ENCODE data around the gene CBLN3. TPM values are rescaled to one million over a fixed set of nuclear protein-coding genes. Genes with fewer than 3 reads are reported as not detected.

The CBLN3 gene
- total RNA-seq, 2 experiments from 2014 or later, result 1.6 to 1.7 TPM

- H3K36me3 ChIP-seq (ENCODE audit: insufficient read depth, low read length), result no peaks in the 10 kb centered on the region
- H3K27ac ChIP-seq (ENCODE audit: low read depth in 1 of 2, low read length in 2 of 2), result no peak overlapping the region
- peaks cover 28% of the 10 kb centered on the region for H3K27me3 Mint-ChIP-seq
- H3K4me3 ChIP-seq (ENCODE audit: low read length), result no peak overlapping the region
- DNase-seq (no peak), ATAC-seq (ENCODE audit: poor library complexity) (no peak)
- no peak overlapping the region for H3K4me3 Mint-ChIP-seq
- no peaks in the 10 kb centered on the region for H3K4me1 ChIP-seq (ENCODE audit: insufficient read depth, low read length)
- TF ChIP-seq CTCF (IDR thresholded peaks at IDR 0.05), result no peak
- peaks cover 0 to 10% of the 10 kb centered on the region in 2 experiments for H3K27me3 ChIP-seq (ENCODE audit: control insufficient read depth in 1 of 2, insufficient read depth in 2 of 2, low read length in 2 of 2)
- intact Hi-C loops (cut with DNase I, micrococcal nuclease), result no loop called here
- H3K27ac Mint-ChIP-seq, result no peak overlapping the region
- POLR2A ChIA-PET, result no interaction called here
- H3K36me3 Mint-ChIP-seq (ENCODE audit: low read depth), result no peaks in the 10 kb centered on the region
- CTCF ChIA-PET, result no interaction called here
- H3K9me3 Mint-ChIP-seq, result no peaks in the 10 kb centered on the region
- no peaks in the 10 kb centered on the region for H3K4me1 Mint-ChIP-seq (ENCODE audit: low read depth)
- H3K9me3 ChIP-seq (ENCODE audit: control insufficient read depth in 1 of 2, insufficient read depth in 1 of 2, low read length in 2 of 2), result no peaks in the 10 kb centered on the region
These were observed 42.5 kb downstream of the CBLN3 start for GRCh38 chr14:24387009-24387345.

GRCh38 chr14:24385524-24385923 lies 43.9 kb downstream of the CBLN3 start:
- intact Hi-C loops (cut with DNase I, micrococcal nuclease), result no loop called here
- ChIA-PET CTCF (no interaction called here), POLR2A (no interaction called here)
- Mint-ChIP-seq H3K9me3 (no peaks in the 10 kb centered on the region), H3K4me1 (ENCODE audit: low read depth) (no peaks in the 10 kb centered on the region), H3K4me3 (no peak overlapping the region), H3K27ac (no peak overlapping the region), H3K36me3 (ENCODE audit: low read depth) (no peaks in the 10 kb centered on the region), H3K27me3 (peaks cover 23% of the 10 kb centered on the region)
- Histone ChIP-seq H3K4me3 (ENCODE audit: low read length) (no peak overlapping the region), H3K4me1 (ENCODE audit: insufficient read depth, low read length) (no peaks in the 10 kb centered on the region), H3K27me3 (ENCODE audit: control insufficient read depth in 1 of 2, insufficient read depth in 2 of 2, low read length in 2 of 2) (peaks cover 0 to under 1% of the 10 kb centered on the region in 2 experiments), H3K9me3 (ENCODE audit: control insufficient read depth in 1 of 2, insufficient read depth in 1 of 2, low read length in 2 of 2) (no peaks in the 10 kb centered on the region), H3K36me3 (ENCODE audit: insufficient read depth, low read length) (no peaks in the 10 kb centered on the region), H3K27ac (ENCODE audit: low read depth in 1 of 2, low read length in 2 of 2) (no peak overlapping the region)
- DNase-seq, result no peak
- TF ChIP-seq CTCF (IDR thresholded peaks at IDR 0.05), result no peak
- no peak for ATAC-seq (ENCODE audit: poor library complexity)

- Histone ChIP-seq H3K36me3 (ENCODE audit: insufficient read depth, low read length) (no peaks in the 10 kb centered on the region), H3K4me3 (ENCODE audit: low read length) (no peak overlapping the region), H3K27ac (ENCODE audit: low read depth in 1 of 2, low read length in 2 of 2) (no peak overlapping the region), H3K4me1 (ENCODE audit: insufficient read depth, low read length) (no peaks in the 10 kb centered on the region), H3K9me3 (ENCODE audit: control insufficient read depth in 1 of 2, insufficient read depth in 1 of 2, low read length in 2 of 2) (no peaks in the 10 kb centered on the region), H3K27me3 (ENCODE audit: control insufficient read depth in 1 of 2, insufficient read depth in 2 of 2, low read length in 2 of 2) (no peaks in the 10 kb centered on the region)
- ChIA-PET POLR2A (no interaction called here), CTCF (no interaction called here)
- H3K36me3 Mint-ChIP-seq (ENCODE audit: low read depth), result no peaks in the 10 kb centered on the region
- intact Hi-C loops (cut with DNase I, micrococcal nuclease), result loop anchor here in 1 of 2 experiments (5.0 kb wide), 1 partner anchor 33 kb away; no protein-coding TSS in a partner anchor
- no peak for TF ChIP-seq CTCF (IDR thresholded peaks at IDR 0.05)
- H3K27me3 Mint-ChIP-seq, result peaks cover 20% of the 10 kb centered on the region
- no peaks in the 10 kb centered on the region for H3K4me1 Mint-ChIP-seq (ENCODE audit: low read depth)
- H3K9me3 Mint-ChIP-seq, result no peaks in the 10 kb centered on the region
- no peak overlapping the region for H3K4me3 Mint-ChIP-seq
- H3K27ac Mint-ChIP-seq, result no peak overlapping the region
- DNase-seq (no peak), ATAC-seq (ENCODE audit: poor library complexity) (no peak)
These were observed 45.3 kb downstream of the CBLN3 start for GRCh38 chr14:24384169-24384568.
